Measurements from ENCODE around the gene FBXO2.

DNA sequence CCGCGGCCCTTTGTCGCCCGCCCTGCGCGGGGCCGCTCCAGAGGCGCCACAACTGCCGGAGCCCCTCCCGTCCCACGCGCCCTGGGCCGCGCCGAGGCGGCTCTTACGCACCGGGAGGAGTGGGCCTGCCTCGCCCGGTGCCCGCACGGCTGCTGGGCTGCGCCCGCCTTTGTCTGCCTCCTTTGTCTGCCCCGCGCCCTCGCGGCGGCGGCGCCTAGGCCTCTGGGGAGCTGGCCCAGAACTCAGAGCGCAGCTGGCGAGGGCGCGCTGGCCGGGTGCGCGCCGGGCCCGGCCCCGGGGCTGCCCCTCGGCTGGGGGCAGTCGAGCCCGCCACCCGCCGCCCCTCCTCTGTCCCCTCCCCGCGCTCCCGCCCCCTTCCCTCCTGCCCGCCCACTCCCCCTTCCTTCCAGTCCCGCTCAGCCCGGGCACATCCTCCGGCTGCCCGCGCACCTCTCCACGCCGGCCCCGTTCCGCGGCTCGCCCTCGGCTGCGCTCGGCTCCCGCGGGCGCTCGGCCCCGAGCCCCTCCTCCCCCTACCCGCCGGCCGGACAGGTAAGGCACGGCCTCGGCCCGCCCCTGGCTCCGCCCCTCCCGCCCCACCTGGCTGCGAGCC is 37.2 kb upstream of the FBXO2 start, which contains the start of gene DRAXIN:
- TF ChIP-seq, protein P1, sequence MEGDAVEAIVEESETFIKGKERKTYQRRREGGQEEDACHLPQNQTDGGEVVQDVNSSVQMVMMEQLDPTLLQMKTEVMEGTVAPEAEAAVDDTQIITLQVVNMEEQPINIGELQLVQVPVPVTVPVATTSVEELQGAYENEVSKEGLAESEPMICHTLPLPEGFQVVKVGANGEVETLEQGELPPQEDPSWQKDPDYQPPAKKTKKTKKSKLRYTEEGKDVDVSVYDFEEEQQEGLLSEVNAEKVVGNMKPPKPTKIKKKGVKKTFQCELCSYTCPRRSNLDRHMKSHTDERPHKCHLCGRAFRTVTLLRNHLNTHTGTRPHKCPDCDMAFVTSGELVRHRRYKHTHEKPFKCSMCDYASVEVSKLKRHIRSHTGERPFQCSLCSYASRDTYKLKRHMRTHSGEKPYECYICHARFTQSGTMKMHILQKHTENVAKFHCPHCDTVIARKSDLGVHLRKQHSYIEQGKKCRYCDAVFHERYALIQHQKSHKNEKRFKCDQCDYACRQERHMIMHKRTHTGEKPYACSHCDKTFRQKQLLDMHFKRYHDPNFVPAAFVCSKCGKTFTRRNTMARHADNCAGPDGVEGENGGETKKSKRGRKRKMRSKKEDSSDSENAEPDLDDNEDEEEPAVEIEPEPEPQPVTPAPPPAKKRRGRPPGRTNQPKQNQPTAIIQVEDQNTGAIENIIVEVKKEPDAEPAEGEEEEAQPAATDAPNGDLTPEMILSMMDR (conservative IDR thresholded peaks at IDR 0.05): no peak
- TF ChIP-seq ZFX (IDR thresholded peaks at IDR 0.05): no peak
